GM06990 (cell line): ENCODE results near the gene TRPV3.

Experiments used
- DNase-seq: peaks from one replicate; pipeline ENCODE4 v3.0.0-alpha.2; 2011; ENCODE audit not compliant: insufficient read length; ENCODE audit errors: extremely low read depth
- H3K27me3 ChIP-seq: replicated peaks from 2 replicates; pipeline ENCODE4 v1.6.0; 2011; ENCODE audit warnings: low read length; ENCODE audit not compliant: control insufficient read depth, insufficient read depth
- H3K36me3 ChIP-seq: 2 replicates; pipeline ENCODE4 v1.5.1; 2011; ENCODE audit warnings: low read length; ENCODE audit not compliant: control insufficient read depth, insufficient read depth
- H3K4me3 ChIP-seq: replicated peaks from 2 replicates; pipeline ENCODE4 v1.5.1; 2011; ENCODE audit warnings: low read depth, mild to moderate bottlenecking, control low read depth, low read length
- CTCF ChIP-seq: IDR thresholded peaks from 2 replicates; pipeline ENCODE4 v1.5.1; 2011; ENCODE audit warnings: low read length, control low read depth, mild to moderate bottlenecking, inconsistent platforms; ENCODE audit not compliant: insufficient read depth, poor library complexity, severe bottlenecking

Gene TRPV3

GRCh38 chr17:3512505-3513171, 45.0 kb downstream of the TRPV3 start:
- peaks cover 1% of the 10 kb centered on the region for H3K36me3 ChIP-seq
- no peaks in the 10 kb centered on the region for H3K27me3 ChIP-seq
- no peak for TF ChIP-seq CTCF
- H3K4me3 ChIP-seq, result no peak overlapping the region
- DNase-seq, result no peak

- DNase-seq, result no peak
- no peak overlapping the region for H3K4me3 ChIP-seq
- H3K36me3 ChIP-seq, result peaks cover 1% of the 10 kb centered on the region
- TF ChIP-seq CTCF, result no peak
- H3K27me3 ChIP-seq, result no peaks in the 10 kb centered on the region
These were observed 45.6 kb downstream of the TRPV3 start for GRCh38 chr17:3511852-3512504.

- DNase-seq, result no peak
- H3K27me3 ChIP-seq, result no peaks in the 10 kb centered on the region
- no peak for TF ChIP-seq CTCF
These were observed 47.5 kb downstream of the TRPV3 start for GRCh38 chr17:3510090-3510489.

GRCh38 chr17:3507869-3508268, 49.7 kb downstream of the TRPV3 start:
- Histone ChIP-seq H3K4me3 (no peak overlapping the region), H3K36me3 (peaks cover 1% of the 10 kb centered on the region), H3K27me3 (no peaks in the 10 kb centered on the region)
- no peak for TF ChIP-seq CTCF
- no peak for DNase-seq

More at GRCh38 chr17:3510090-3510489, 47.5 kb downstream of the TRPV3 start:
- H3K4me3 ChIP-seq, result no peak overlapping the region
- H3K36me3 ChIP-seq, result peaks cover 1% of the 10 kb centered on the region

DNA sequence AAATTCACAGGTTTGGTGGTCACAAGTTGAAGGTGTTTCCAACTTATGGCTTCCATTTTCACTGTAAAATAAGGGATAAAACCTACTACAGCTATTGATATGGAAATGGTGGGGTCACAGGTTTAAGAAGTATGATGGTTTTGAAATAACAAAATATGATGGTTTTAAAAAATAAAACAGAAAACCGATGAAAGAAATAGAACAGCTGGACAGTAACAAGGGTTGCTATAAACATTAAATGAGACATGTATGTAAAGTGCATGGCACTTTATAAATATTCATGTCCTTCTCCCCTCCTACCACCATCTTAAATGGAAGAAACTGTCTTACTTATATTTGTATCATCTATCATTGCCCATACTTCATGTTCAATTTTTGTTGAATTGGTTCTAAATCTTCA, 50.5 kb downstream of the TRPV3 start:
- DNase-seq, result no peak
- H3K36me3 ChIP-seq, result no peaks in the 10 kb centered on the region
- TF ChIP-seq CTCF, result no peak
- no peak overlapping the region for H3K4me3 ChIP-seq
- no peaks in the 10 kb centered on the region for H3K27me3 ChIP-seq

GRCh38 chr17:3506054-3506453, 51.6 kb downstream of the TRPV3 start:
- no peak overlapping the region for H3K4me3 ChIP-seq
- no peaks in the 10 kb centered on the region for H3K27me3 ChIP-seq
- no peak for DNase-seq
- TF ChIP-seq CTCF, result no peak
- no peaks in the 10 kb centered on the region for H3K36me3 ChIP-seq
